Forelimb muscle (tissue), 1 donor: ENCODE data around the gene CDKN3. TPM values are rescaled to one million over a fixed set of nuclear protein-coding genes. Genes with fewer than 3 reads are reported as not detected.
"Not testable (repeated sequence)": the region's sequence is repeated elsewhere in the genome, so short reads cannot be mapped to it uniquely, and the experiment has no call there.

Source experiments
- DNase-seq: peaks from one replicate; pipeline ENCODE4 v3.0.0-alpha.2; 2013; ENCODE audit warnings: low read depth
- polyA plus RNA-seq: library from polyadenylated mRNA; unstranded; fragments of 120-200 nt; gene quantifications from one replicate; pipeline ENCODE4 v1.2.1, GENCODE V29; 2013; ENCODE audit not compliant: insufficient read length

The CDKN3 gene
- polyA plus RNA-seq, 1 donor = 31.4 TPM

DNA sequence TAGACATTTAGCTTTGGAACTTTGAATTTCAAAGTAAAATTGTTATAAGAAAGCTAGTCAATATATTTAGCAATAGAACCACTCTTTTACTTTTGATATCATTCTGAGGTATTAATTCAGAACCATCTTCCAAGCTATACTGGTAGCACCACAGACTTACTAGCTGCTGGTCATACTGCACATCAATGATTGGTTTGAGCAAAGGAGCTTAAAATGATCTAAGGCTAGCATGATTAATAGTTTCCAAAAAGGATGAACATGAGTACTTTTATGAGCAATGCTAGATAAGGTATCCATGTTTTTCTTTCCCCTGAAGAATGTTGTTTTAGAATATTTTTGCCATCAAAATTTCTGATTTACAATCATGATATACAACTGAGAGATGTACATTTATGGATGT lies 27.2 kb downstream of the CDKN3 start:
- no peak for DNase-seq

DNA sequence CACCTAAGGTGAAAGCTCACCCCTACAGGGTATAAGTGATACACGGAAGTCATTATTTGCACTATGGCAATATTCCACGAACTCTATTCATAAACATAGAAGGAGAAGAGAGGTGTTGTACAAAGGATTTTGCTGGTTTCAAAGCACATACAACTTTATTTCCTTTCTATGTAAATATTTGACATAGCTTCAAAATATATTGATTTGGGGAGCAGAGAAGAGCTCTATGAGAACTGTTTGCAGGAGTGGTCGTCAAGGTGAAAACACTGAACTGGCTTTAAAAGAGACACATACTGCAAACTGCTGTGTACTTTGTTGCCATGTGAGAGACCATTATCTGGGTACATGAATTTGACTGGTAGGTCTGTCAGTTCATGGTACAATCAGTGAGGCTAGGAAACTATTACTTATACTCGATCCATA lies 27.7 kb downstream of the CDKN3 start:
- DNase-seq = no peak

DNA sequence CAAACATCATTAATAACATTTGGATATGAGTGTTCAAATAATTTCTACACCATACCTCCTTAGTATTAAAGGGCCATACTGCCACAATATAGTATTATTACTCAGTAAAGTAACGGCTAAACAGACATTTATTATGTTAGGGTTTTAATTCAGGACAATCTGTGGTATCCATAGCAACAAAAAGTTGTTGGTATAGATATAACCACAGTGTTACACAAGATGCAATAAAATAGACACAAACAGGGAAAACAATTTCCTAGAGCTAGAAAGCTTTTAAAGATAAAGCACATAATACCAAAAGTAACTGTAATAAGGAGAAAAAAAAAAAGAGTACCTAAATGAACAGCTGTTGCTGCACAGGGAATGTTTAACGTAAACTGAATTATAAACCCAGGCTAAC lies 28.3 kb downstream of the CDKN3 start:
- no peak for DNase-seq

DNA sequence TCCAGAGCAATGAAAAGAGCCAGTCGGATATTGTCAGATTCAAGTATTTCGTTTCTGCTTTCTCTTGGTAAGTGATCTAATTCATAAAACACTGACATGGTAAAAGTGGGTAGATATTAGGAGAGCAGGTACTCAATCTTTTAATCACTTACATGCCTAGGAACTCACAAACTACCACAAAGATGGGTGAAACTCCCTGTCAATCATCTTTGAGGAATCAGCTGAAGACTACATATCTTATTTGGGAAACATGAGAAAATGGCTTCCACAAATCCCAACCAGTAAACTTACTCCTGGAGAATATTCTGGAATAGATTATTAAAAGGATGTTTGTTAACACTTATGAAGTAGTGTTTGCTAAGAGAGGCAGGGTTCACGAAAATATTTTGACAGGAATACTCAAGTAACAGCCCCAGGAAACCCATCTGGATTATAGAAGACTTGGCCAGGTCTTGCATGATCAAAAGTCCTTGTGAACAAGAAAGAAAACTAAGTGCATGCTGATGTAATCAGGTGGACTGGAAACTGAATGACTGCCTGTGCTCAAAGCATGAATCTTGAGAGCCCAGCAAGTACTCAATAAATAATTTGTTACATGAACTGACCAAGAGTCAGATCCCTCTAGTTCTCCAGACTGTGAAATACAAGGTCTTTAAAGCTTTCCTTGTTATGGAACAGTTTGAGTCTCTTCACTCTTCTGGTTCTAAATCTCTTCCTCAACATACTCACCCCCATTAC lies 28.9 kb downstream of the CDKN3 start:
- DNase-seq = no peak

DNA sequence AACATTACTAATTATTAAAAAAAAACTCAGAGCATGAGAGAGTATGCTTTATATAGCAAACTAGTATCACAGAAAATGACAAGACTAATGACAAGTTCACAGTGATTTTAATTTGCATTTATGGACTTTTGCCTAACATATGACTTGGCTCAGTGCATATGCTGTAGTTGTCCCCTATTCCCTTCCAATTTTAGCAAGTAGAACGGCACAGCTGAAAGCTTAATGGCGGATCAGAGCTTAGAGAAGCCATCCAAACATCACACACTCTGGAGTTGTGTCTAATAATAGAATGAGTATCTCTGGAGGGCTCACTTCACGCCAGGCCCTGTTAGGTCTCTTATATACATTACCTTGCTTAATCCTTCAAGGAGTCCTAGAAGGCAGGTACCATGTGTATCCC lies 31.1 kb downstream of the CDKN3 start:
- no peak for DNase-seq

DNA sequence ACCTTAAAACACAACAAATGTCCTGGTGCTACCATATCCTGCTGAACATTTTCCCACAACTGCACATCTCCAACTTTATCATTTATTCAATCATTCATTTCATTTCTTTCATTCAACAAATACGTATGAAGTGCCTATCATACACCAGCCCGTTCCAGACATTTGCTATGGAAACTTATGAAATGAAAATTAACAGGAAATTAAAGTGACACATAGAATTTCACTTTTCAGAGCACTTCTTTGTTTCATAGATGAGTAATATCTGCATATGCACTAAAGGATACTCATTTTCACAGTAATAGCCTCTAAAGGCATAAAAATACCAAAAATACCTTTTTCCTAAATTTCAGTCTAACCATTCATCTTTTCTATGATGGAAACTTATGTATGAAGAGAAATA lies 31.7 kb downstream of the CDKN3 start:
- no peak for DNase-seq

DNA sequence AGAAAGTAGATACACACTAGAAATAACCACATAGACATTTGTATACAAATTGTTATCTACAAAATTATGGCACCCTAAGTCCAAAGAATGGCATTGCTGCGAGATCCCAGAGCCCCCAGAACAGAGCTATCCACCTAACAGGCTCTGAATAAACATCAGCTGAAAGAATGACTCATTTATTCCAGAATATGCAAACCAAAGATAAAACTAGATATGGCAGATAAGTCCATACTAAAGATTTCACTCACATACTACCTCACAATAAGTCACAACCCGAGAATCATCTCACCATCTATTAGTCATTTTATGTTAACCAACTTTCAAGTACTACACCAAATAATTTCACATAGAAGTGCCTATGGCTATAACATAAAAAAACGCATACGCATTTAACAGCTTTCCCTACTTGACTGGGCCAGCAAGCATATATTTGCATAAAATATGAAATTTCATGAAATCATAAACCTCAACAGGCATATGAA lies 38.7 kb downstream of the CDKN3 start:
- no peak for DNase-seq

DNA sequence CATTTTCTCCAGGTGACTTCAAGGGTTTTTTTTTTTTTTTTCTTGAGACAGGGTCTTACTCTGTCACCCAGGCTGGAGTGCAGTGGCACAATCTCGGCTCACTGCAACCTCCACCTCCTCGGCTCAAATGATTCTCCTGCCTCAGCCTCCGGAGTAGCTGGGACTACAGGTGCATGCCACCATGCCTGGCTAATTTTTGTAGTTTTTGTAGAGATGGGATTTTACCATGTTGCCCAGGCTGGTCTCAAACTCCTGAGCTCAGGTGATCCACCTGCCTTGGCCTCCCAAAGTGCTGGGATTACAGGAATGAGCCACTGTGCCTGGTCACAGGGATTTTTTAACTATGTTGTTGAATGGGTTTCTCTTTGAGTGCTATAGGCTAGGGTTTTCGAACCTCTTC lies 41.1 kb downstream of the CDKN3 start:
- not testable (repeated sequence) for DNase-seq

DNA sequence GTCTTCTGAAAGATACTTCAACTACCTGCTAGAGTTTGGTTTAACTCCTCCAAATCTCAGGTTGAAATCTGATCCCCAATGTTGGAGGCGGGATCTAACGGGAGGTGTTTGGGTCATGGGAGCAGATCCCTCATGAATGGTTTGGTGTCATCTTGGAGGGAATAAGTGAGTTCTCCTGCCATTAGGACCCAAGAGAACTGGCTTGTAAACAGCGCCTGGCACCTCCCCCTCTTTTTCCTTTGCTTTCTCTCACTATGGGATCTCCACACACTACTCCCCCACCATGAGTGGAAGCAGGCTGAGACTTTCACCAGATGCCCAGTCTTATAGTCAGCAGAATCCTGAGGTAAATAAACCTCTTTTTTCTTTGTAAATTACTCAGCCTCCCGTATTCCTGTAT lies 41.9 kb downstream of the CDKN3 start:
- no peak for DNase-seq

DNA sequence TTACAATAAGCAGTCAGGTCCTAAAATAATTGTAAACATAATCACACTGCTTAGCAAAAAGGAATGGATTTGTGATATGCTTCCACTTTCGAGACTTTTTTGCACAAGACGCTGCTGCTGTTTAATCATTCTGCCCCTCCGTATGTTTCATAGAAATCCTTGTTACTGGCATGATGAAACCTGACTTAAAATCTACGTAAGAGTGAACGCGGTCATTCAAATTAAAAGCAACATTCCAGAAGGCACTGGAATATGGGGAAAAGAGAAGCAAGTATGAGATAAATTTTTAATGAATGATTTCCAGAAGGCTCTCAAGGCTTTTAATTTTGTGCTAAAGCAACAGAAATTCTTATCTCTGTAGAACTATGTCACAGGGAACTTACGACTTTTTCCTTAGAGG lies 43.2 kb downstream of the CDKN3 start:
- DNase-seq = no peak

DNA sequence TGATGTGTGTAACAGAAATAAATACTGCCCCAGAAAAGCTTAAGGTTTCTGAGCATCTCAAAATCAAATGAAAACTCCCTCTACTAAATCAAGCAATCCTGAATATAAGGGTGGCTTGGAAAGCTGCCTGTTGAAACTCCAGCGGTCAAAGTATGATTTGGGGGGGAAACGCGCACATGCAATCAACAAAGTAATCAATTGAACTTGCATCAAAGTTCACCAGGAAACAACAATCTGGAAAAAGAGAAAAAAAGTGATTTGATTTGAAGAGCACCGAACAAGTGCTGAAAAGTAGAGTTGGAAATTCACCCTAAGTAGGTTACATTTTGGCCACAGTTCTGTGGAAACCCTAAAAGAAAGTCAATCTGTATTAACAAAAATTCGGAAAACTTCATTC lies 43.7 kb downstream of the CDKN3 start:
- no peak for DNase-seq

DNA sequence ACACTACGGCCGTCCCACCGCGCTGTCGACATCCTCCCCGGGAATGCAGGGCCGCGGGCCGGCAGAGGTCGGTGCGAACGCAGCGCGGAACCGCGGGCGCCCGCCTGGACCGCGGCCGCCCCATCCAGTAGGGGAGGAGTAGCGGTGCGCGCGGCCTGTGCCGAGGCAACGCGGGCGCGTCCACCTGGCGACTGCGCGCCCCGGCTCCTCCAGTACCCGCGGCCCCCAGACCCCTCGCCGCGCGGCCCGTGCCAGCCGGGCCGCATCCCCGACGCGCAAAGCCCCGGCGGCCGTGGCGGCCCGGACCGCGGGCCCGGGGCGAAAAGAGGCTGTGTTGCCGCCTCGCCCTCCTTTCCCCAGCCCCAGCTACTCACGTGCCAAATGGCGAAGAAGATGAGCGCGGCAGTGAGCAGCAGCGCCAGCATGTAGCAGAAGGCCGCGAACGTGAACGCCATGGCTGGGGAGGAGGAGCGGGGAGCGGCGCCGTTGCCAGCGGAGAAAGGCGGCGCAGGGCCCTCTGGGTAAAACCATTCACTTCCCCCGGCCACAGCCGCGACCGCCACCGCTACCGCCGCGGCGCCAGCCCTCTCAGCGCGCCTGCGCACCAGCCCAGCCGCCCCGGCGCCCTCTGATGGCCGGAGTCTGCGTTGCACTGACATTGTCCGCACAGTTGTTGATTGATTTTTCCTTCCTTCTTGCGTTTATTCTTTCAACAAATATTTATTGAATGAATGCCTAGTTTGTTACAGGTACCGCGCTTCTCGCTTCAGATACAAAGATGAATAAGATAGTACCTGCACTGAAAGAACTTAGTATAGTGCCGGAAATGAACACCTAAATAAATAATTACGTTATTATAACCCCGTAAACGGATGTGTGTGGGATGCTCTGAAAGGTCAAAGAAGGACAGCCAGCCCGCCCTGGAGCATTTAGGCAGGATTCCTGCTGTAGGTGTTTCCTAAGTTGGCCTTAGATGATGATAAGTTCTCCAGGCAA lies 44.4 kb downstream of the CDKN3 start, which contains the start of gene CNIH1:
Gene CNIH1 (minus strand): TSS at position 502 of the 996 bp plus-strand sequence. CDS start 47 bp downstream, at position 455.
- peak; percentile 73 for DNase-seq

DNA sequence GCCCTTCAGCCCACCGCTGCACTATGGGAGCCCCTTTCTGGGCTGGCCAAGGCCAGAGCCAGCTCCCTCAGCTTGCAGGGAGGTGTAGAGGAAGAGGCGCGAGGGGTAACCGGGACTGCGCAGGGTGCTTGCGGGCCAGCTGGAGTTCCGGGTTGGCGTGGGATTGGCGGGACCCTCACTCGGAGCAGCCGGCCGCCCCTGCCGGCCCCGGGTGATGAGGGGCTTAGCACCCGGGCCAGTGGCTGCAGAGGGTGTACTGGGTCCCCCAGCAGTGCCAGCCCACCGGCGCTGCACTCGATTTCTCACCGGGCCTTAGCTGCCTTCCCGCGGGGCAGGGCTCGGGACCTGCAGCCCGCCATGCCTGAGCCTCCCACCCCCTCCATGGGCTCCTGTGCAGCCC lies 46.2 kb downstream of the CDKN3 start:
- not testable (repeated sequence) for DNase-seq

DNA sequence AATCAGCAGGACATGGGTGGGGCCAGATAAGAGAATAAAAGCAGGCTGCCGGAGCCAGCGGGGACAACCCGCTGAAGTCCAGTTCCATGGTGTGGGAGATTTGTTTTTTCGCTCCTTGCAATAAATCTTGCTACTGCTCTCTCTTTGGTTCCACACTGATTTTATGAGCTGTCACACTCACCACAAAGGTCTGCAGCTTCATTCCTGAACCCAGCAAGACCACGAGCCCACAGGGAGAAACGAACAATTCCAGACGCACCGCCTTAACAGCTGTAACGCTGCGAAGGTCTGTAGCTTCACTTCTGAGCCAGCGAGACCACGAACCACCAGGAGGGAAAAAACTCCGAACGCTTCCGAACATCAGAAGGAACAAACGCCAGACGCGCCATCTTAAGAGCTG lies 47.2 kb downstream of the CDKN3 start:
- no peak for DNase-seq

DNA sequence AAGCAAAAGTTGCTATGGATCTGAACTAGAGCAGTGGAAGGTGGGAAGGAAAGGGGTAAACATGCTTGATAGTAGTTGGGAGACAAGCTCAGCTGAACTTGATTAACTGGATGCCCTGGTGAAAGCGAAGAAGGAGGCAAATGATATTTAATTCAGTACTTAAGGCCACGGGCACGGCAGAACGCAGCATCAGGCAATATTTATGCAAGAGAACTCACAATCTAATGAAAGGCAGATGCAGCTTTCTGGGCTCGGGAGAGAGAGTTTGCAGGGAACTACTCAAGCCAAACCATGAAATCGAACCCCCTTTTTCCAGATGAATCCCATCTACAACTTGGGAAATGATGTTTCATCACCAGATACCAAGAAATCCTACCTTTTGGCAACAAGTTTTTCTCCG lies 47.9 kb downstream of the CDKN3 start:
- no peak for DNase-seq

DNA sequence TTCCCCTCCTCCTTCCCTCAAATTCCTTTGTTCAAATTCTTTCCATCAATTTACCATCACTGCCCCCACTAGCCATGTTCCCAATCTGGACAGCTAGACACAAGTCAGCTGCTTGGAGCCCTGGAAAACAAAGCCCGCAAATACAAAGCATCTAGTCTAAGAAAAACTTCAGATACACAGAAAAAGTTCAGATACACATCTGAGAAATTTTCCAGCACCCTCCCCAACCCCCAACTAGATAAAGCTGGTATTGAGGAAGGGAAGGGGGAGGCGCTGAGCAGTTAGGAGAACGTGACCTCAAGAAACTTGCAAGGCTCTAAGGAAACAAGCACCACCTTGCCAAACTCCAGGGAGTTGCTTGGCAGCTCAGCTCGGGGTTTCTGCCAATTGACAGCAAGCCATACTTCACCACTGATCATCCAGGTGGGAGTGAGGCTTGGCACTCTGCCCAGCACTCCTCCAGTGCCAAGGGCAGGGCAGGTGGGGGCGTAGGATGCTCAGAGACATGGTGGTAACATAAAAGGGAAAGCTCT lies 49.4 kb downstream of the CDKN3 start:
- DNase-seq = no peak

DNA sequence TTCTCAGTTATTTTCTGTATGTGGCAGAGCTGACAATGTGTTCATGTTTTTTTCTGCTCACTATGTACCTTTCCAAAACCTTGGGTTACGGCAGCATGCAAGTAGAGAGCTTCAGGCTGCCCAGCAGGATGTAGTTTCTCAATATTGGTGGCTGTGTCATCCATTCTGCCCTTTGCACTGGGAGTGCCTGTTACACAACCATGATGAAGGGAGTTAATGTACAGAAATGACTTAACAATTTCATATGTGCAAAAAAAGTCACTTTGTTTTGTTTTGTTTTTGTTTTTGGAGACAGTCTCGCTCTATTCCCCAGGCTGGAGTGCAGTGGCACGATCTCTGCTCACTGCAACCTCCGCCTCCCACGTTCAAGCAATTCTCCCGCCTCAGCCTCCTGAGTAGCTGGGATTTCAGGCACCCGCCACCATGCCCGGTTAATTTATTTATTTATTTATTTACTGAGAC lies 50.5 kb downstream of the CDKN3 start:
- DNase-seq = no peak

DNA sequence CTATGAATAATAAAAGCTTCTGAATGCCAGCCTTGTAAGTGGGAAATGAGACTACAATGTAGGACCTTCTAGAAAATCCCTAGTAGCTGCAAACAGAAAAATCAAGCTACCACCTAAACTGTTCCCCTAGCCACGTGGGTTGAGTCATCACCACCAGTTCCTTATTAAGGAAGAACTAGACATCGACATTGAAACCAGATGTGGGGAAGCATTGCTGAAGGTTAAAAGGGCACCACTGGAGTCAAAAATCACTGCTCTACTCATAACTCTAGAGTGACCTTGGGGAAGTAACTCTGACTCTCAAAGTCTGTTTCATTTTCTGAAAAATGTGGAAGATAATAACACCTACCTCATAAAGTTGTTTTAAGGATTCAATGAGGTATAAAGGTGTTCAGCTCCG lies 53.7 kb downstream of the CDKN3 start:
- no peak for DNase-seq

DNA sequence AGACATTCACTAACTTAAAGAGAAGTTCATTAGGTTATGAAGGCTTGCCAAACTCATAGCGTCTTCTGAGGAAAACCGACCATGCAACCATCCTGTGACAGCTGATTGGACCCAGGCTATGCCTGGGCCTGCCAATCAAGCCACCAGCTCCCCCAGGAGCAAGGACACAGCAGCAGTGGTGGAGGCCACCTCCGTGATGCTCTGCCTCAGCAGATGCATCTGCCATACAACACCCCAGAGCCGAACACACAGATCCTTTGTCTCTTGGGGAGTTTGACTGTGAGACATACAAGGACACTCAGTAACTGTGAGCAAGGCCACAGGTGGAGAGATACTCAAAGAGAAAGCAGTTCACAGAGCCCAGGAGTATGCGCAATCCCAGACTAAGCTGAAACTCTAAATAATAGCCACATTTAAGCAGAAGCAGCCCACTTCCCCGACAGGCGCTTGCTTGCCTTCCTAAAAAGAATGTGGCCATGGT lies 54.4 kb downstream of the CDKN3 start:
- DNase-seq = no peak

DNA sequence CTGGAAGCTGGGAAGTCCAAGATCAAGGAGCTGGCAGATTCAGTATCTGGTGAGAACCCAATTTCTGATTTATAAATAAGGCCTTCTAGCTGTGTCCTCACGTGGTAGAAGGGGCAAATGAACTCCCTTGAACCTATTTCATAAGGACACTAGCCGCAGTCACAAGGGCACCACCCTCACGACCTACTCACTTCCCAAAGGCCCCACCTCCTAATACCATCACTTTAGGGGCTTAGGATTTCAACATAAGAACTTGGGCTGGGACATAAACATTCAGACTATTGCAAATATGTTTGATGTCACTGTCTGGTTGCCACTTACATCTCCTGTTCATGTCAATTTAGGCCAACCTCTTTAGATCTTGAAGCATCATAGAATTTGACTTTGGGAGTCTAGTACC lies 55.2 kb downstream of the CDKN3 start:
- no peak for DNase-seq

DNA sequence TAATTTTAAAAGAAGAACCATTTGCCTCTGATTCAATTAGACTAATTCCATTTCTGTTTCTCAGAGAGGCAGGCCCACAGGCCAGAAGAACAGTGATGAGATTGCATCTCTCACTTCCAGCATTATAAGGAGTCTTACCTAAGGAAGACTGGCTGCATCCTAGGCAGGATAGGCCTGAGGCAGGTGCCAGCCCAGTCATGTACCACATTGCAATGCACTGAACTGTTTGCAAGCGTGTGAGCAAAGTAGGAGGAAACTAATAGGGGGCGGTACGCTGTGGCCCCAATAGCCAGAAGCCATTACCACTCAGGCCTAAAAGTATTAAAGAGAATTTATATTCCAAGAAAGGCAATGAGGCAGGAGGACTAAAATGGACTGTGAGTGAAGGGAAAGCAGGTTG lies 56.4 kb downstream of the CDKN3 start:
- no peak for DNase-seq

DNA sequence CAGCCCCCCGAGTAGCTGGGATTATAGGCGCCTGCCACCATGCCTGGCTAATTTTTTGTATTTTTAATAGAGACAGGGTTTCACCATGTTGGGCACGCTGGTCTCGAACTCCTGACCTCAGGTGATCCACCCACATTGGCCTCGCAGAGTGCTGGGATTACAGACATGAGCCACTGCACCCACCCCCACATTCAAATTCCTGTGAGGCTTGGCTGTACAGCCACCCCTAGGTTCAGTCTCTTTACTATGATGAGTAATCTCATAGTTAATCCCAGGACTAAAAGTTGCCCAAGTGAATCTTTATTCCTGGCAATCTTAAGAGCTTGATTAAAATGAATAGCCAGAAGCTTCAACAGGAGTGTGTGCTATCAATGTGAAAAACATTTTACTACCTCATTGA lies 57.2 kb downstream of the CDKN3 start:
- not testable (repeated sequence) for DNase-seq
